Measurements from ENCODE around the gene SP6.

- TF ChIP-seq RFX5 (IDR thresholded peaks at IDR 0.05; ENCODE audit: low read depth, low read length) (no peak), POLR2A (IDR thresholded peaks at IDR 0.05; ENCODE audit: low read depth, low read length) (no peak), MXI1 (IDR thresholded peaks at IDR 0.05; ENCODE audit: borderline replicate concordance, low read depth, low read length) (no peak), SMC3 (IDR thresholded peaks at IDR 0.05; ENCODE audit: low read depth, low read length) (no peak), BHLHE40 (IDR thresholded peaks at IDR 0.05; ENCODE audit: low read depth, low read length) (no peak), MAFK (IDR thresholded peaks at IDR 0.05; ENCODE audit: low read depth, low read length) (no peak), RCOR1 (IDR thresholded peaks at IDR 0.05; ENCODE audit: insufficient replicate concordance, low read length) (no peak), RAD21 (IDR thresholded peaks at IDR 0.05; ENCODE audit: low read length) (no peak), NFE2L2 (IDR thresholded peaks at IDR 0.05; ENCODE audit: low read depth, low read length) (no peak), CEBPB (IDR thresholded peaks at IDR 0.05; ENCODE audit: low read depth, low read length) (no peak)
- TF ChIP-seq, protein P1, sequence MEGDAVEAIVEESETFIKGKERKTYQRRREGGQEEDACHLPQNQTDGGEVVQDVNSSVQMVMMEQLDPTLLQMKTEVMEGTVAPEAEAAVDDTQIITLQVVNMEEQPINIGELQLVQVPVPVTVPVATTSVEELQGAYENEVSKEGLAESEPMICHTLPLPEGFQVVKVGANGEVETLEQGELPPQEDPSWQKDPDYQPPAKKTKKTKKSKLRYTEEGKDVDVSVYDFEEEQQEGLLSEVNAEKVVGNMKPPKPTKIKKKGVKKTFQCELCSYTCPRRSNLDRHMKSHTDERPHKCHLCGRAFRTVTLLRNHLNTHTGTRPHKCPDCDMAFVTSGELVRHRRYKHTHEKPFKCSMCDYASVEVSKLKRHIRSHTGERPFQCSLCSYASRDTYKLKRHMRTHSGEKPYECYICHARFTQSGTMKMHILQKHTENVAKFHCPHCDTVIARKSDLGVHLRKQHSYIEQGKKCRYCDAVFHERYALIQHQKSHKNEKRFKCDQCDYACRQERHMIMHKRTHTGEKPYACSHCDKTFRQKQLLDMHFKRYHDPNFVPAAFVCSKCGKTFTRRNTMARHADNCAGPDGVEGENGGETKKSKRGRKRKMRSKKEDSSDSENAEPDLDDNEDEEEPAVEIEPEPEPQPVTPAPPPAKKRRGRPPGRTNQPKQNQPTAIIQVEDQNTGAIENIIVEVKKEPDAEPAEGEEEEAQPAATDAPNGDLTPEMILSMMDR (conservative IDR thresholded peaks at IDR 0.05; ENCODE audit: low read depth, low read length): no peak
- TF ChIP-seq, protein P2, sequence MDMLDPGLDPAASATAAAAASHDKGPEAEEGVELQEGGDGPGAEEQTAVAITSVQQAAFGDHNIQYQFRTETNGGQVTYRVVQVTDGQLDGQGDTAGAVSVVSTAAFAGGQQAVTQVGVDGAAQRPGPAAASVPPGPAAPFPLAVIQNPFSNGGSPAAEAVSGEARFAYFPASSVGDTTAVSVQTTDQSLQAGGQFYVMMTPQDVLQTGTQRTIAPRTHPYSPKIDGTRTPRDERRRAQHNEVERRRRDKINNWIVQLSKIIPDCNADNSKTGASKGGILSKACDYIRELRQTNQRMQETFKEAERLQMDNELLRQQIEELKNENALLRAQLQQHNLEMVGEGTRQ (IDR thresholded peaks at IDR 0.05; ENCODE audit: low read depth, low read length): no peak
These were observed 46.6 kb upstream of the SP6 start for GRCh38 chr17:47897561-47897960.
